GM21528 (cell line): ENCODE data around the gene RGS9.

Experiments
- ATAC-seq: cut with Tn5 transposase; IDR thresholded peaks from one replicate; pipeline ENCODE4 v1.9.1; 2021; ENCODE audit warnings: mild to moderate bottlenecking, moderate library complexity; ENCODE audit not compliant: unreplicated experiment, low FRiP score

Gene RGS9

GRCh38 chr17:65236321-65236720, 99.2 kb downstream of the RGS9 start:
- no peak for ATAC-seq

- no peak for ATAC-seq
Measured at GRCh38 chr17:65243838-65244625, 106.9 kb downstream of the RGS9 start.

- ATAC-seq = no peak
Measured at GRCh38 chr17:65246252-65246651, 109.1 kb downstream of the RGS9 start.

GRCh38 chr17:65249774-65250173, 112.6 kb downstream of the RGS9 start:
- no peak for ATAC-seq

GRCh38 chr17:65254166-65254565, 117.0 kb downstream of the RGS9 start:
- no peak for ATAC-seq

- ATAC-seq = no peak
Measured at GRCh38 chr17:65259281-65259680, 122.1 kb downstream of the RGS9 start.

- no peak for ATAC-seq
Measured at GRCh38 chr17:65259696-65260485, 122.7 kb downstream of the RGS9 start.

GRCh38 chr17:65260626-65261025, 123.5 kb downstream of the RGS9 start:
- ATAC-seq = no peak

GRCh38 chr17:65261152-65261551, 124.0 kb downstream of the RGS9 start:
- no peak for ATAC-seq

GRCh38 chr17:65261682-65262636, 124.8 kb downstream of the RGS9 start:
- ATAC-seq = no peak

GRCh38 chr17:65265276-65265675, 128.1 kb downstream of the RGS9 start:
- ATAC-seq = no peak

- no peak for ATAC-seq
Measured at GRCh38 chr17:65268832-65269231, 131.7 kb downstream of the RGS9 start.

- ATAC-seq = no peak
Measured at GRCh38 chr17:65270499-65271253, 133.5 kb downstream of the RGS9 start.

- no peak for ATAC-seq
Measured at GRCh38 chr17:65271296-65271695, 134.1 kb downstream of the RGS9 start.
